MM.1S (cell line): Measurements from ENCODE around the gene NANOS1.

Experiments
- EZH2 ChIP-seq: fragments of 300-600 bp; sonication (generic); optimal IDR thresholded peaks from 2 replicates; pipeline ENCODE3; 2017; ENCODE audit warnings: low read depth, mild to moderate bottlenecking, antibody characterized with exemption, low read length, mixed read lengths
- TF ChIP-seq, protein P1 (sequence below): fragments of 300-600 bp; sonication (generic); IDR thresholded peaks from 2 replicates; pipeline ENCODE4 v1.5.1; 2016; ENCODE audit warnings: antibody characterized with exemption, low read length, mixed read lengths

DNA sequence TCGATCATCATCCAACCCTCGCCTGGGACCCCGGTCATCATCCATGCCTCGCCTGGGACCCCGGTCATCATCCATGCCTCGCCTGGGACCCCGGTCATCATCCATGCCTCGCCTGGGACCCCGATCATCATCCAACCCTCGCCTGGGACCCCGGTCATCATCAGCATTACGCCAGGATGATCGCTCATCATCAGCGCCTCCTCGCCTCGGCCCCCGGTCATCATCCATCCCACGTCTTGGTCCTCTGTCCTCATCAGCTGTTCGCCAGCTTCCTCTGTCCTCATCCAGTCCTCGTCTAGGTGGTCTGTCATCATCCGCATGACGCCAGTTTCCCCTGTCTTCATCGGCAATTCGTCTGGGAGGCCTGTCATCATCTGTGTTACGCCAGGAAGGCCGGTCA lies 12.7 kb downstream of the NANOS1 start:
- TF ChIP-seq, protein P1, sequence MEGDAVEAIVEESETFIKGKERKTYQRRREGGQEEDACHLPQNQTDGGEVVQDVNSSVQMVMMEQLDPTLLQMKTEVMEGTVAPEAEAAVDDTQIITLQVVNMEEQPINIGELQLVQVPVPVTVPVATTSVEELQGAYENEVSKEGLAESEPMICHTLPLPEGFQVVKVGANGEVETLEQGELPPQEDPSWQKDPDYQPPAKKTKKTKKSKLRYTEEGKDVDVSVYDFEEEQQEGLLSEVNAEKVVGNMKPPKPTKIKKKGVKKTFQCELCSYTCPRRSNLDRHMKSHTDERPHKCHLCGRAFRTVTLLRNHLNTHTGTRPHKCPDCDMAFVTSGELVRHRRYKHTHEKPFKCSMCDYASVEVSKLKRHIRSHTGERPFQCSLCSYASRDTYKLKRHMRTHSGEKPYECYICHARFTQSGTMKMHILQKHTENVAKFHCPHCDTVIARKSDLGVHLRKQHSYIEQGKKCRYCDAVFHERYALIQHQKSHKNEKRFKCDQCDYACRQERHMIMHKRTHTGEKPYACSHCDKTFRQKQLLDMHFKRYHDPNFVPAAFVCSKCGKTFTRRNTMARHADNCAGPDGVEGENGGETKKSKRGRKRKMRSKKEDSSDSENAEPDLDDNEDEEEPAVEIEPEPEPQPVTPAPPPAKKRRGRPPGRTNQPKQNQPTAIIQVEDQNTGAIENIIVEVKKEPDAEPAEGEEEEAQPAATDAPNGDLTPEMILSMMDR = no peak
- TF ChIP-seq EZH2 = no peak
